NCI-H1092 treated with DMSO at 0.1 percent for 48 hours (cell line): ENCODE results near the gene SEMA3D.

Experiments
- DNase-seq: peaks from one replicate; lab custom pipeline; 2025; lab: John Stamatoyannopoulos, UW

SEMA3D gene

DNA sequence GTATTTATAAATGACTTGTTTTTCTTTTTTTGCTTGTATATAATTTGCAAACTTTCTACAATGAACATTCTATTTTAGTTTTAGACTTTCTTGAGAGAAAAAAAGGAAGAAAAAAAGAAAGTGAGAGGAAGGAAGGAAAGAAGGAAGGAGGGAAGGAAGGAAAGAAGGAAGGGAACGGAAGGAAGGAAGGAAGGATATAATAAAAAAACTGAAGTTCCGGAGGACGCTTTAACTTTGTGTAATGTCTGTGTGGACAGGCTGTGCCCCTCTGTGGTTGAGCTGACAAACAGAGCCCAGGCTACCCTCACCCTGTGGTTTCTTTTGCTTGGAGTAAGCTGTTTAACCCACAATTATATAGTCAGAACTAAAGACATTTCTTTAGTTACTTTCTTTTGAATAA, 108.7 kb downstream of the SEMA3D start:
- no peak for DNase-seq

DNA sequence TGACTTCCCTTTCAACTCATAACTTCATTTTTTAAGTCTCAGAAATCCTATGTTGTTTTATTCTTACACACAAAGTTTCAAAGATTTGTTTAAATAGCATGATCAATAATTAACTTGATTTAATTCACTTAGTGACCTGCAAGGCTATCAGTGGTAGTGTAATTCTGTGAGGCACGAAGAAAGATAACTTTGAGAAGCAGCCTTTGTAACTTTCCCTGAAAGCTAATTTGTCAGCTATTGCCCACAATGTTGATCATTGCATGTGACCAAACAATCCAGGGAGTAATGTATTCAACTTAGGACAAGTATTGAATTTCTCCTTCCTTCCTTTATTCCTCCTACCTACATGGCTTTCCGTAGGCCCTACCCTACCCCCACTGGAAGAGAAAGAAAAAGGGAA, 111.0 kb downstream of the SEMA3D start:
- DNase-seq = no peak

DNA sequence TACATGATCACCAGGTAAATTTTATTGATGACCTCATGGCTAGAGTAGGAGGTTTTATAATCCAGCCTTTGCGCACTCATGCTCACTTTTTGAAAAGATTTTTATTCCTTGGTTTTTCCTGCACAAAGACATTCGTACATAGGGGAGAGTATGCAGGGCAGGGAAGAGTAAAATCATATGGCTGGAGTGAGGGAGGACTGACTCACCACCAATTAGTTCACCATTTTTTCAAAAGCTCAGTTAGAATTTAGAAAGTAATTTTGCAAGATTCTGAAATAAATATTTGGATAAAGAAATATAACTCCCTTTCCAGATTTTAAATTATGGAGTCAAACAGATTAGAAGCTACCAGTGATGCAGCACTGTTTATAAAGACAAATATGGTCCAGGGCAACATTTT, 111.9 kb downstream of the SEMA3D start:
- DNase-seq = no peak

DNA sequence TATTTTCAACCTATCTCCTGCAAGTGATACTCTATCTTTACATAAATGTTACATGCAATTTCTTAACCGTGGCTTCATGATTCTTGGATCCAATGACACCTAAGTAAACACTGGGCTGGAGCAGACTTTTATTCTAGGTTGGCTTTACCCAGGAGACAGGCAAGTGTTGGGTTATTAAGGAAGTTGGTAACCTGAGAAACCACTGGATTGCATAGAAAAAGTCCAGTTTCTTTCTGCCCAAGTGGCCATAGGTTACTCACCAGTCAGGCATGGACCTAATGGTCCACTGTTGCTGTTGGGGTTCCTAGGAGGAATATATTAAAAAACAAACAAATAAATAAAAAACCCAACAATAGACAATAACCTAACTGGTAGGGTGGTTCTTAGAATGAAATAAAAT, 112.8 kb downstream of the SEMA3D start:
- DNase-seq = no peak

DNA sequence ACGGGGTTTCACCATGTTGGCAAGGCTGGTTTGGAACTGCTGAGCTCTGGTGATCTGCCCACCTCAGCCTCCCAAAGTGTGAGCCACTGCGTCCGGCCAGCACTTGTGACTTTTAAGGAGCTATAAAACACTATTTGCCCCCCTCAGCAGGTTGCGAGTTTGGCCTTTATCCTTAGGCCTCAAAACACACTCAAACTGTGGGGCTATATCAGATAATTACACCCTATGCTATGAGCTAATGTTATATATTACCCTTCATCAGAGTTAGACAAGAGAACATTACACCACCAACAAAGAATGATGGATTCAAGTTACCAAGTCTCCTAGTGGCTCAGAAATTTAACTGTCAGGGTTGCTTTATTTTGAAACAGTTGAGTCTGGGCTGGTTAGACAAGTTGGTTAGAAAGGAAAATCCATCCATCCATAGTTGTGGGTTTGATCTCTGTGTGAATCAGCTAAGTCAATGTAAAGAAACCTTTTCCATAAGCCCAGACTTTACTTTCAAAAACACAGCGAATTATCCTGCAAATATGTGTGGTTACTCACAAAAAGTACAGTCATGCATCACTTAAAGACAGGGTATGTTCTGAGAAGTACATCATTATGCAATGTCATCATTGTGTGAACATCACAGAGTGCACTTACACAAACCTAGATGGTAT, 115.8 kb downstream of the SEMA3D start:
- DNase-seq = no peak

DNA sequence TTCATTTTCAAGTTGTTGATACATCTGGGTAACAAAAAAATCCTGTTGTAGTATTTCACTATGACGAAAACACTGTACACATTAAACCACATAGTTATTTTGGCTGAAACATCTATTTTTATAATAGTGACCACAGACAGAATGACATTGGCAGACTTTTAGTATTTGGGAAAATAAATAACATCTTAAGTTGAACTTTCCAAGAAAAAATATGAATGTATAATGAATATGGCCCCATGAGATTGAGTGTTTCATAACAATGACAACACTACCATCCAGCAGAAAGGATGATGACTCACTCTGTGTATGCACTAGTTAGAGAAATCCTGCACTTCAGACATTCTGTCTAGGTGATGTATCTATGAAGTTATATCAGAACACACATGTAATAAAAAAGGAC, 118.1 kb downstream of the SEMA3D start:
- no peak for DNase-seq

DNA sequence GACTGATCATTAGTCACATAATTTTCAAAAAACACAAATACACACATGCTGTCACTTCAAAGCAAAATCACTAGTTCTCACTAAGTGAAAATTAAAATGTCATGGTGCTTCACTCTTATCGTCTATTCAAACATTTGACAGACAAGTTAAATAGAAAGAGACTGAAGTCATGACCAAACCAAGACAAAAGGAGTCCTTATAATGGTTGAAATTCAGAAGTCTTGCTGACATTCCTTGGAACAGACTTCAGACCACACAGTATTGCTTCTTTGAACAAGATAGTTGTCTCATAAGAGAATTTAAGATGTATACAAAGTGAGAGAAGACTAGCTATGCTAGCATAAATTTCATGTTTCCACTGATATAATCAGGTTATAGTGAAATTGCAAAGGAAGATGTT, 119.5 kb downstream of the SEMA3D start:
- no peak for DNase-seq

DNA sequence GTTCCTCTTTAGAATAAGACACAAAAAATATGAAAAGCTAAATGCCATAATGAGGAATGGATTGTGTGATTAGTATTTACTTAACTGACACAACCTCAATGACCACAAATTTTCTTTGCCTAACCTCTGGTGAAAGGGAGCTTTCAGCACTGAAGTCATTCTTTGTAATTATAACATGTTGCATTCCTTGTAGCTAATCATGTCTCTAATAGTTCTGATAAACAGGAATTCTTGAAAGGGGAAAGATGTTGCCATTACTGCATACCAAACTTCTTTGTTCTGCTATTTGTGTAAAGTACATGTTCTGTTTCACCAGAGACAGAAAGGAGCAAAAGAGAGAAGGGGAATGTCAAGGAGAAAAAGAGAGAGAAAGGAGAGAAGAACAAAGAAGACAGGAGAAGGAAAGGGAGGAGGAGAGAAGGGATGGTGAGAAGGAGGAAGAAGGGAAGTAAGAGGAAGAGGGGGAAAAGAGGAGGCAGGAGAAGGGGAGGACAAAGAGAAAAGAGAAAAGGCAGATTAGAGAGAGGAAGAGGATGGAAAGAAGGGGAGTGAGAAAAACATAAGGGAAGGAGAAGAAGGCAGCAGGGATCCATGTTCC, 120.9 kb downstream of the SEMA3D start:
- DNase-seq = no peak

DNA sequence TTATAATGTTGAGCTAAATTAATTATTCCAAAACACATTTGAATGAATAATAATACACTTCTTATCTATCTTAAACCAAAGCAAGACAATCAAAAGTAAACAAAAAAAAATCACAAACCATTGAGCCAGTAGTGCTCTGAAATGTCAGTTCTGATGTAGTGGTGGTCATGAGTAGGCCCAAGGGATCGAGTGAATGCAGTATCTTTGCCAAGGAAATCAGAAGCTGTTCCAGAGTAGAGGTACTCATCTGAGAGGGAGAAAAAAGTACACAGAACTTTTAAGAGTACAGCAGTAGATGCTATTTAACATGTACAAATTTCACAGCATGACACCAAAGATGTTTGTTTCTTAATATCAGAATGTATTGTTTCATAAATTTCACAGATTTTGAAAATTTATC, 121.5 kb downstream of the SEMA3D start:
- DNase-seq = no peak

DNA sequence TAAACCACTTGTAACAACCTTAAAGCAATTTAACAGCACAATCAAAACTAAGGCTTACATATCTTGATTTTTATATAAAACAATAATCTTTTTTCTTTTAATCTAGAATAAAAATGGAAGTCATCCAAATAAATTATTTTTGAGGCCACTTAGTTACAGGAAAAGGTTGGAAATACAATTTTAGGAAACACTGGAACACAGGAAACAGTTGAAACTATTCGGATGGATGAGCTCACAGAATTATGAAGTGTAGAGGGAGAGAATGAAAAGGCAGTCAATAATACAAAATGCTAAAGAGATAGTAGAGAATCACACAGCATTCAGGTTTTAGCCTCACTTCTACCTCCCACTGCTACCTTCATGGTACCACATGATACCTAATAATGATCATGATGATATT, 124.2 kb downstream of the SEMA3D start:
- DNase-seq = no peak

DNA sequence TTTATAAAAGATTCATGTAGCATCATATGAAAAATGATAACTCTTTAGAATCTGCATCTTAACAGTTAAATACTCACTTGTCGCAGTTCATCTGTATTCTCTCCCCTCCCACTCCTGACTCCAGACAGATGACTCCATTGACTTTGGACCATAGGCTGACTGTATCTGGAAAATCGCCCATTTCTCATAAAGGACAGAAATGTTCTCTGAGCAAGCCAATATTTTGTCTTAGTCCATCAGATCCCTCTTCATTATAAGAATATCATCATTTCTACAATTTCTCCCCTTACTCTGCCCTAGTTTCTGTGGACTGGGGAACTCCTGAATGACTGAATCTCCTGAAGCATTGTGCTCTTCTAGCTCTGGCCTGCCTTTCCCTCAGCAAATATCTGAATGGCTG, 125.4 kb downstream of the SEMA3D start:
- no peak for DNase-seq

DNA sequence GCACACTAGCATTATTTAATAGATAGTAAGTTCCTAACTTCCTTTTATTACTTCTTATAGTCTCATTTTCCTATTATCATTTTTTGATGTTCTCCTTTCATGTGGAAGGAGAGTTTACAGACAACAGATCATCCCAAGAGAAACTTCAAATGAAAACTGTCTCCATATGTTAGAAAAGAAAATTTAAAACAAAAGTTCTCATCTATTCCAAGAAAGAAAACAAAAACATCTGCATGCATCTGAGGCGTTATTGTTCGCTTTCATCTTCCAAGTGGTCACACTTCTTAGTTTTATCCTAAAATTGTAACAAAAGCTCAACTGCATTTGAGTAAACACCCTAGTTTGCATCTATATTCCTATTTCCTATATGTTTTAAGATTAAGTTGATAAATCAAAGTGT, 126.2 kb downstream of the SEMA3D start:
- no peak for DNase-seq

DNA sequence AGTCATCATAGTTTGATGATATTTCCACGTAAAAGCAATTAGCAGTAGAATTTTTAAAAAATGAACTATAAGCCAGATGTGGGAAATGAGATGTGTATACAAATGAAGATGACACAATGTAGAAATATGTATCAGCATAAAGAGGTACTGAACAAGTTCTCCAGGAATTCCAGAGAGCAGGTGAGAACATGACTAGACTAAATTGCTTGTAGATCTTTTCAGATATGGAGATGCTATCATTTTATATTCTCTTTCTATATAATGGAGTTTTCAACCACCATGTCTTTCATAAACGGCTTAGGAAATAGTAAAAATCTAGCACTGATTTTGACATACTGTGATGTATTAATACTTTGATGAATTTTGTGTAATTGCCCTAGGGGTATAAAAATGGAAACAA, 130.9 kb downstream of the SEMA3D start:
- no peak for DNase-seq

DNA sequence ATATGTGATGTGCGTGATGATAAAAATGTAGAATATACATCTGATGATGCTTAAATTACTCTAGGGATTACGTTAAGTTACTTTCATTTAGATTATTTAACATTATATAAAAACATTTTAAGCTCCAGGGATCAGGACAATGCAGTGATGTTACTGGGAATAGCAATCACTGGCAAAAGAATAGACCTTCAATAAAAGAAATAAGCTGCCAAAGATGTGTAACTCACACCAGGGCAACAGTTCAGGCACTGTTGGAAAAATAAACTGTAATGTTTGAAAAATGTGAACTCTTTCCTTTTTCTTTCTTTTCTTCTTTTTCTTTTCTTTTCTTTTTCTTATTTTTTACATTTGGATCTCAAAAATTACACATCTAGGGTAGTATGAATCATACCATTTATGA, 131.7 kb downstream of the SEMA3D start:
- no peak for DNase-seq

DNA sequence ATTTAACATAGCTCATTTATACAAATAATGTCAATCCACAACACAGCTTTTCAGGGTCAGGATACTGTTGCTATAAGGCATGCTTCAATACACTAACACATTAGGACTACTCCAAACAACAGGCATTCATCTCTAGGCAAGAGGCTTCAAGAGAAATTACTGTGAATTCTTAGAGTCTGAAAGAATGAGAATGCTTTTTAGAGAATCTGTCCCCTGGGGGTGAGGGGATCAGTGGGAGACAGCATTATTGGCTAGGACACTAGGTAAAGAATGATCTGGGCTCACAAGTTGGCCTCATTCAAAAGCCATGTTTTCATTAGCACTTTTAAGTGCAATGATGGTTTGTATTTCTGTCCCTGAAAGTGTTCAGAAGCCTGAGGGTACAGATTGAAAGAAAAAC, 132.6 kb downstream of the SEMA3D start:
- no peak for DNase-seq

DNA sequence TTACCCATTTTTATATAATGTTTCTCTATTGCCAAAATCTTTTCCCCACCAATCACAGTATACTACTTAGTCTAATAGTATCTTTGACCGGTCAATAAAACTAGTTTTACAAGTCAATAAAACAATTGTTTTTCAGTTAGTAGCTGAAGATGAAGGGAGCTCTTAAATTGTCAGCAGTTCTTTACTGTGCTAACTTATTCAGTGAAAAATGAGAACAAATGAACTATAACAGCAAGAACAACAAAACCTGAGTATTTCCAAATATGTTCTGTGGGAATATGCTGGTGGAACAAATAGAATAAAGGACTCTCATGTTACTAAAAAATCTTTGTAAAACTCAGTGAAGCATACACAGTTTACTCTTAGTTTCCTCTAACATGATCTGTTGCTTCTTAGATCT, 134.0 kb downstream of the SEMA3D start:
- DNase-seq = no peak

DNA sequence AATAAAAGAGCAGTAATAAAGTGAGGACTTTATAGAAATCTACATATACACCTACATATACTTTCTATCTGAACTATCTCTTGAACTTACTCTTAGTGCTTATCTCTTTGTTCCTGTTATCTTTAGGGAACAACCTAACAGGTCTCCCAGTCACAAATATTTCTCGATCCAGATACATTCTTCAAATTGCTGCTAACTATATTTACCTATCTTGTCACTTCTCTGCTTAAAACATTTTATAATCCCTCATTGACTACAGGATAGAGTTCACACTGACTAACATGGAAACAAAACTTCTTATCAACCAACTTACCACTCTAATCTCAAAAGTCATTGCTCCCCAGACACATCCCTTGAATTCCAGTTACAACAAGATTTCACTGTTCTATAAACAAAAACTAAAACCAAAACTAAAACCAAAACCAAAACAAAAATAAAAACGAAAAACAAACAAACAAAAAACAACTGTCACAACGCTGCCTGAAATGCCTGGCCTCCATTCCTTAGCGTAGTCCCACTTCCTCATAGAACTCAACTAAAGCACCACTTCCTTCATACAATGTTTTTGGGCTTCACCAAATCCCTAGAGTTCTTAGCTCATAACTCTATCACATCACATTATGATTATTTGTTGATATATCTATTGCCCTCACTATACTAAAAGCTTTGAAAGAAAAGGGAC, 134.7 kb downstream of the SEMA3D start:
- no peak for DNase-seq

DNA sequence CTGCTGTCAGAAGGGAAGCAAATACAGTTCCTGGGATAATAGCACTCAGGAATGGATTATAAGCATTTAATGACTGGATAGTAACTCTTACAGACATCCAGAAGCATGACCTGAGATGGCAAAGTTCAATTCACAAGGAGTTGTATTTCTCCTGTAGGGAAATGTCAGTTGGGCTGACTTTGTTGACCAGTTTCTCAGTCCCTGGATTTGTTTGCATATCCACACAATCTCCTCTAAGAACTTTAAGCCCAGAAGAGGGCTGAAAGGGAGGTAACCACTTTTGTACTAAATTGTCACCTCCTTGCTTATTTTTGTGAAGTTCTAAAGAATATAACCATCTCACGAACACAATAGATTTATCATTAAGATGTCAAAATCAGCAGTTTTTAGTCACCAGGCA, 140.3 kb downstream of the SEMA3D start:
- DNase-seq = no peak

DNA sequence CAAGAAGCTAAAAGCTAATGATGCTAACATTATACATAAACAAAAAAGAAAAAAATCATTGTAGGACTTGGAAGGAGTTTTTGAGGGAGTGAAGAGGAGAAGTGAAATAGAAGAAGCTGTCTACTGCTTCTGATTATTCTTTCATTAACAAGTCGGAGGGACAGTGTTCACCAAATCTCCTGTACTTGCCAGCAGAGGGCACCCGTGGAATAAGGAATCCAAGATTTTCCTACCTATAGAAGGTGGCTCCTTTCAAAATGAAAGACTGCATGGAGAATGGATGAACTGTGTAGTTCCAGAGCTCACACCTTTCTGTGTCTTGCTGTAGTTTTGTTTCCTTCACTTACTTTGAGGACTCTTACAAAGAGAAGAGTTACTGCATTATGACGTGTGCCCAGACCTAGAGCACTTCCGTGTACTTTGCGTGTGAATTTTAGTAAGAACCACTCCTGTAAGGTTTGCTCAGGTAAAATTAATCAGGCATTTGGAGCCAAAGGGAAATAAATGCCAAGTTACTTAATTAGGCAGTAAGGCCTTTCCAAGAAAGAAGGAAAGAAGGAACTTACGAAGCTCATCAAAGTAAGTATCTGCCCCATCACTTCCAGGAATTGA, 145.1 kb downstream of the SEMA3D start:
- peak; percentile 83 for DNase-seq

DNA sequence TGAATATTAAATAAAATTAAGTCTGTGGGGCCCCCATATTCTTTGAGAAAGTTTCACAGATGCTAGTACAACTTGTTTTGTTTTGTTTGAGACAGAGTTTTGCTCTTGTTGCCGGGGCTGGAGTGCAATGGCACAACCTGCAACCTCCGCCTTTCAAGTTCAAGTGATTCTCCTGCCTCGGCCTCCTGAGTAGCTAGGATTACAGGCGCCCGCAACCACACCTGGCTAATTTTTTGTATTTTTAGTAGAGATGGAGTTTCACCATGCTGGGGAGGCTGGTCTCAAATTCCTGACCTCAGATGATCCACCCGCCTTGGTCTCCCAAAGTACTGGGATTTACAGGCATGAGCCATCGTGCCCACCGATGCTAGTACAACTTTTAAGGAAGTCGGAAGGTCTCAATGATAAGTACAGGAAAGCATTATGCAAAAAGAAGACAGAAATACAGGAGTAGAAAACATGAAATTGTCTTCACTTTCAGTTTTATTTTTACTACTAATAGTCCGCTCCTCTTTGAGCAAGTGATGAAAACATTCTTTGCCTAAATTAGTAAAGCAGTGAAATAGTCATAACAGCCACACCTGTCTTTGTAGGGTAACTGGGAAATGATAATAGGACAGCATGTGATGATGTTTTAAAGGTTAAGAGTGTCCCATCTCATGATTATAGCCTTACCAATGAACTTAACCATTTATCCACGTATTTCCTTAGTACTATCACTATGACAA, 147.5 kb downstream of the SEMA3D start:
- no peak for DNase-seq

DNA sequence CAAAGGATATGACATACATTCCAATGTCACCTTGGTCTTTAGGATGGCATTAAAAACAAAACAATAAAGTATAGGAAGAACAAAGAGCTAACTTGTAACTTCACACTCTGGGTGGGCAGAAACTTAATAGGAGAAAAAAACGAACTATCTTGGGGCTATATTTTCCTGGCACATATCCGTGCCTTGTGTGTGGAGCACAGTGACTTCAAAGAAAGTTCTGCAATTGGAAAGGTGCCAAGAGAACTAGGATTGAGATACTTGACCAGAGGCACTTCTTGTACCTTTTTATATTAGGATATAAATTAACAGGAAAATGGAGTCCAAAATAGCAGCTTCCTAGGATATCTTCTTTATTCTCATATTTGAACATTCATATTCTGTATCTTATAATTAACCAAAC, 148.4 kb downstream of the SEMA3D start:
- no peak for DNase-seq

DNA sequence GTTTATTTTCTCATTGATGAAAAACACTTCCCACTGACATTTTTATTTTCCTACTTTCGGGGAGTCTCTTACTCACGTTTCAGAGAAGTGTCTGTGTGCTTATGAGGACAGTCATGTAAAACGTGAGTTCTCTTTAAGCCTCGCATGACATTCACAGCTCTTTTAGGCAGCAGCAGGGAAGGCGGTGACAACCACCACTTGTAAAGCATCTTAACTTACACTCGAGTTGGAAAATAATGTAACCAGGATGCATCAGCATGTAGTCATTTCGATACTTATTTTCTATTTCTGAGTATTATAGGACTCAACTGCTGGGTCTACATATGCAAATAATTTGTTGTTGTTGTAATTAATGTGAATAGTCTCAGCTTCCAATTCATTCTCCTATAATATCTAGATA, 153.6 kb downstream of the SEMA3D start:
- no peak for DNase-seq

DNA sequence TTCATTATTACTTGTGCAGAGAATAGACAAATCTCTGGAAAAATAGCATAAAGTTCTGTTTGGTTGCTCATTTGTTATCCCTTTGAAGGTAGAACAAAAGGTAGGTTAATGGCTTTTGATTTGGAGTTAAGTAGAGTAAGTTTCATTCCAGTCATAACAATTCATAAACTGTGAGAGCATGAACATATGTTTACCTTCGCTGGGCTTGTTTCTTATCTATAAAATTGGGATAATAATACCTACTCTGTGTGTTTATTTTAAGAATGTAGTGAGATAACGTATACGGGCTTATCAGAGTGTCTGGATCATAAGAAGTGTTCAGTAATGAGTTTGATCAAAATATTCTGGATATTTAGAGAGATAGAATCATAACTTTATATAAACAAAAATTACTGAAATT, 155.4 kb downstream of the SEMA3D start:
- DNase-seq = no peak
